ENCODE data around the gene ATXN7L3B. TPM values are rescaled to one million over a fixed set of nuclear protein-coding genes. Genes with fewer than 3 reads are reported as not detected.

Gene ATXN7L3B
- total and polyA plus RNA-seq, 2 of the 4 experiments (the other 2 are of a cell fraction): 12.9 to 21.7 TPM

- Histone ChIP-seq H3K18ac (ENCODE audit: low read depth, low read length) (no peak overlapping the region), H3K9me1 (ENCODE audit: insufficient read depth, low read length) (no peaks in the 10 kb centered on the region), H2BK20ac (ENCODE audit: low read depth, low read length) (no peak overlapping the region), H3K4me2 (ENCODE audit: low read depth, low read length) (no peak overlapping the region), H3K9me3 (ENCODE audit: control insufficient read depth, insufficient read depth, low read length) (no peaks in the 10 kb centered on the region), H2BK5ac (ENCODE audit: low read depth, low read length, poor library complexity, severe bottlenecking) (no peak overlapping the region), H3K4ac (ENCODE audit: low read depth, low read length) (no peak overlapping the region), H2AK9ac (replicated peaks; ENCODE audit: low read depth, low read length, poor library complexity) (no peak overlapping the region), H3K9ac (ENCODE audit: low read depth, low read length) (no peak overlapping the region), H2AFZ (replicated peaks; ENCODE audit: low read length, poor library complexity) (no peak overlapping the region), H3K27me3 (ENCODE audit: control insufficient read depth, insufficient read depth, low read length) (no peaks in the 10 kb centered on the region), H3K36me3 (ENCODE audit: control insufficient read depth, insufficient read depth, low read length) (no peaks in the 10 kb centered on the region; the same call in 1 of the 2 replicates), H3K56ac (ENCODE audit: extremely low read depth, insufficient read depth, low read length) (no peak overlapping the region), H4K8ac (ENCODE audit: low read depth in 2 of 2, low read length in 2 of 2) (no peak overlapping the region), H3K14ac (replicated peaks; ENCODE audit: low read depth, low read length) (no peak overlapping the region), H3K4me1 (ENCODE audit: control insufficient read depth, insufficient read depth, low read length) (no peaks in the 10 kb centered on the region), H3K79me1 (ENCODE audit: low read depth in 1 of 2, low read length in 2 of 2) (no peaks in the 10 kb centered on the region), H4K91ac (ENCODE audit: insufficient read depth, low read depth, low read length) (no peak overlapping the region), H3K4me3 (ENCODE audit: insufficient read depth, low read depth, low read length) (no peak overlapping the region), H4K20me1 (ENCODE audit: insufficient read depth, low read length) (no peaks in the 10 kb centered on the region), H2AK5ac (ENCODE audit: low read depth, low read length) (no peak overlapping the region), H2BK15ac (ENCODE audit: low read depth, low read length) (no peak overlapping the region), H3K23ac (ENCODE audit: low read depth, low read length) (no peak overlapping the region), H3K27ac (ENCODE audit: insufficient read depth, low read length) (no peak overlapping the region), H2BK120ac (ENCODE audit: low read depth, low read length) (no peak overlapping the region), H4K5ac (ENCODE audit: low read depth, low read length) (no peak overlapping the region)
- in situ Hi-C loops (cut with MboI; ENCODE audit: low sequenced_read_pairs): no loop called here
- no peak for ATAC-seq (ENCODE audit: low read depth)
- no CpG with 5 or more reads among the region's 3 CpGs for whole genome bisulfite sequencing, 2 experiments (ENCODE audit: extremely low coverage in 2 of 2, insufficient read length in 1 of 2)
- no peak for DNase-seq
- ChIA-PET POLR2A (ENCODE audit: unreplicated experiment) (no interaction called here), CTCF (no interaction called here)
- TF ChIP-seq MXI1 (IDR thresholded peaks at IDR 0.05; ENCODE audit: borderline replicate concordance, low read depth, low read length) (no peak), RAD21 (IDR thresholded peaks at IDR 0.05; ENCODE audit: low read length) (no peak), ELK1 (IDR thresholded peaks at IDR 0.05; ENCODE audit: borderline replicate concordance, low read depth, low read length) (no peak), CTCF (conservative IDR thresholded peaks at IDR 0.05; ENCODE audit: low read depth, low read length) (no peak), MAZ (IDR thresholded peaks at IDR 0.05; ENCODE audit: borderline replicate concordance, low read depth, low read length) (no peak), USF2 (IDR thresholded peaks at IDR 0.05; ENCODE audit: low read depth, low read length) (no peak), RCOR1 (IDR thresholded peaks at IDR 0.05; ENCODE audit: insufficient replicate concordance, low read length) (no peak), BHLHE40 (IDR thresholded peaks at IDR 0.05; ENCODE audit: low read depth, low read length) (no peak), MAFK (IDR thresholded peaks at IDR 0.05; ENCODE audit: low read depth, low read length) (no peak), FOS (IDR thresholded peaks at IDR 0.05; ENCODE audit: low read depth, low read length) (no peak), RFX5 (IDR thresholded peaks at IDR 0.05; ENCODE audit: low read depth, low read length) (no peak), POLR2A (IDR thresholded peaks at IDR 0.05; ENCODE audit: low read depth, low read length) (no peak), CEBPB (IDR thresholded peaks at IDR 0.05; ENCODE audit: low read depth, low read length) (no peak), NFE2L2 (IDR thresholded peaks at IDR 0.05; ENCODE audit: low read depth, low read length) (no peak)
- dilution Hi-C loops (cut with HindIII; ENCODE audit: low sequenced_read_pairs, unreplicated experiment): no loop called here
- no TSS peak for BruUV-seq (replicated peaks)
- intact Hi-C loops (cut with micrococcal nuclease): no loop called here
Measured at GRCh38 chr12:74551291-74551690, 13.7 kb downstream of the ATXN7L3B start.
